GM19238 (cell line): ENCODE results near the gene ROR1.
A peak's percentile ranks its signal among the peaks of the same experiment; 100 is the strongest.

ENCODE experiments used
- DNase-seq: peaks from one replicate; pipeline ENCODE4 v3.0.0; 2011; ENCODE audit warnings: low spot score; ENCODE audit not compliant: insufficient read length

ROR1 gene

GRCh38 chr1:64004451-64005025, 230.7 kb downstream of the ROR1 start:
- no peak for DNase-seq

GRCh38 chr1:64005801-64006200, 232.0 kb downstream of the ROR1 start:
- DNase-seq = no peak

GRCh38 chr1:64006276-64007051, 232.6 kb downstream of the ROR1 start:
- no peak for DNase-seq

- DNase-seq = no peak
Observed at GRCh38 chr1:64010316-64010715, 236.5 kb downstream of the ROR1 start.

GRCh38 chr1:64013395-64013794, 239.6 kb downstream of the ROR1 start:
- no peak for DNase-seq

- DNase-seq = peak; percentile 2
Observed at GRCh38 chr1:64019818-64020217, 246.0 kb downstream of the ROR1 start.

- DNase-seq = no peak
Observed at GRCh38 chr1:64021066-64021465, 247.2 kb downstream of the ROR1 start.

GRCh38 chr1:64025051-64025450, 251.2 kb downstream of the ROR1 start:
- no peak for DNase-seq

GRCh38 chr1:64029037-64029436, 255.2 kb downstream of the ROR1 start:
- DNase-seq = no peak

GRCh38 chr1:64030411-64030810, 256.6 kb downstream of the ROR1 start:
- DNase-seq = no peak

- DNase-seq = no peak
Observed at GRCh38 chr1:64031236-64031635, 257.4 kb downstream of the ROR1 start.

- DNase-seq = no peak
Observed at GRCh38 chr1:64033667-64034220, 259.9 kb downstream of the ROR1 start.

- no peak for DNase-seq
Observed at GRCh38 chr1:64036549-64036948, 262.7 kb downstream of the ROR1 start.

GRCh38 chr1:64038119-64038518, 264.3 kb downstream of the ROR1 start:
- no peak for DNase-seq

- no peak for DNase-seq
Observed at GRCh38 chr1:64038965-64039364, 265.1 kb downstream of the ROR1 start.

- no peak for DNase-seq
Observed at GRCh38 chr1:64039390-64039926, 265.6 kb downstream of the ROR1 start.

- DNase-seq = no peak
Observed at GRCh38 chr1:64041371-64042131, 267.7 kb downstream of the ROR1 start.

GRCh38 chr1:64042331-64043100, 268.7 kb downstream of the ROR1 start:
- DNase-seq = no peak

GRCh38 chr1:64043288-64043687, 269.5 kb downstream of the ROR1 start:
- DNase-seq = no peak

- no peak for DNase-seq
Observed at GRCh38 chr1:64043976-64044375, 270.2 kb downstream of the ROR1 start.

- DNase-seq = no peak
Observed at GRCh38 chr1:64046243-64046642, 272.4 kb downstream of the ROR1 start.
